H1 (cell line): ENCODE results near the gene NGFR. TPM values are rescaled to one million over a fixed set of nuclear protein-coding genes. Genes with fewer than 3 reads are reported as not detected.

ENCODE experiments used
- CTCF ChIA-PET: fragments of 300-600 bp; sonication (Branson Sonifier 250); formaldehyde crosslinking; loops from one replicate; lab custom pipeline; 2021; ENCODE audit not compliant: partially characterized antibody; lab: Charles Lee
- POLR2A ChIA-PET: fragments of 300-600 bp; sonication (Branson Sonifier 250); formaldehyde crosslinking; loops from one replicate; lab custom pipeline; 2021; ENCODE audit warnings: inconsistent platforms; ENCODE audit not compliant: partially characterized antibody; lab: Charles Lee
- DNase-seq, 2 experiments: peaks; one replicate each; pipeline versions ENCODE4 v3.0.0 to v3.0.0-alpha.2; 2010 to 2022; ENCODE audit warnings: low spot score in 2 of 2, low read depth in 1 of 2, mixed read lengths in 1 of 2
- FAIRE-seq: peaks from 2 replicates; lab custom pipeline; 2011; peaks lifted over from hg19 to GRCh38; lab: Jason Lieb, UNC
- H2AFZ ChIP-seq: 2 replicates; pipeline ENCODE4 v1.8.1; 2012; ENCODE audit warnings: low read length, inconsistent platforms
- H2AK5ac ChIP-seq: 2 replicates; pipeline ENCODE4 v1.6.1; 2013; ENCODE audit warnings: low read depth, low read length
- H2BK120ac ChIP-seq: replicated peaks from 2 replicates; pipeline ENCODE3; 2013; ENCODE audit warnings: low read depth, low read length, inconsistent platforms
- H2BK12ac ChIP-seq: 2 replicates; pipeline ENCODE4 v1.6.1; 2013; ENCODE audit warnings: low read depth, low read length
- H2BK15ac ChIP-seq: 2 replicates; pipeline ENCODE4 v1.6.1; 2013; ENCODE audit warnings: low read length
- H2BK20ac ChIP-seq: 2 replicates; pipeline ENCODE4 v1.6.1; 2013; ENCODE audit warnings: low read length
- H2BK5ac ChIP-seq: 2 replicates; pipeline ENCODE4 v1.6.1; 2013; ENCODE audit warnings: low read depth, low read length
- H3K14ac ChIP-seq: 2 replicates; pipeline ENCODE4 v1.6.1; 2013; ENCODE audit warnings: inconsistent platforms; ENCODE audit not compliant: insufficient read length
- H3K18ac ChIP-seq: 2 replicates; pipeline ENCODE4 v1.6.1; 2013; ENCODE audit warnings: low read length; ENCODE audit errors: extremely low read depth
- H3K23ac ChIP-seq: 2 replicates; pipeline ENCODE4 v1.6.1; 2013; ENCODE audit warnings: inconsistent platforms; ENCODE audit not compliant: insufficient read length
- H3K23me2 ChIP-seq: 2 replicates; pipeline ENCODE4 v1.6.1; 2013; ENCODE audit warnings: low read depth, low read length
- H3K27ac ChIP-seq: 2 replicates; pipeline ENCODE4 v1.6.1; 2011; ENCODE audit warnings: low read depth, low read length, inconsistent platforms
- H3K27me3 ChIP-seq, 4 experiments: replicated peaks in 1 of 4; 1 replicate in 1 of 4; 2 replicates in 3 of 4; pipeline versions ENCODE4 v1.6.1 to v1.8.1; 2011 to 2013; ENCODE audit warnings: low read length in 3 of 4, mild to moderate bottlenecking in 3 of 4, inconsistent platforms in 2 of 4, mixed read lengths in 2 of 4, moderate library complexity in 1 of 4; ENCODE audit not compliant: control insufficient read depth in 3 of 4, insufficient read depth in 3 of 4; ENCODE audit errors: extremely low read depth in 1 of 4
- H3K36me3 ChIP-seq, 4 experiments: 2 replicates each; pipeline versions ENCODE4 v1.6.1 to v1.8.1; 2011 to 2013; ENCODE audit warnings: mild to moderate bottlenecking in 4 of 4, low read length in 3 of 4, moderate library complexity in 2 of 4, control low read depth in 1 of 4, inconsistent platforms in 1 of 4; ENCODE audit not compliant: insufficient read depth in 4 of 4, control insufficient read depth in 2 of 4
- H3K4ac ChIP-seq: replicated peaks from 2 replicates; pipeline ENCODE3; 2013; ENCODE audit warnings: low read length, low read depth, mixed read lengths, inconsistent platforms; ENCODE audit not compliant: insufficient read length
- H3K4me1 ChIP-seq, 4 experiments: replicated peaks in 1 of 4; 1 replicate in 1 of 4; 2 replicates in 3 of 4; pipeline versions ENCODE4 v1.6.1 to v1.8.1; 2011 to 2013; ENCODE audit warnings: low read length in 3 of 4, inconsistent platforms in 2 of 4, mixed read lengths in 1 of 4; ENCODE audit not compliant: insufficient read depth in 4 of 4, control insufficient read depth in 3 of 4
- H3K4me2 ChIP-seq, 2 experiments: 2 replicates each; pipeline versions ENCODE4 v1.6.1 to v1.8.1; 2011 to 2013; ENCODE audit warnings: low read depth in 2 of 2, low read length in 2 of 2, control low read depth in 1 of 2, inconsistent platforms in 1 of 2, mild to moderate bottlenecking in 1 of 2; ENCODE audit not compliant: insufficient read depth in 1 of 2
- H3K4me3 ChIP-seq, 4 experiments: fragments of 200-600, 300-600 bp in 1 of 4; sonication (generic), shearing (Covaris generic), sonication (Bioruptor Twin) in 1 of 4; 2 replicates each; pipeline versions ENCODE4 v1.5.1 to v1.8.1; 2011 to 2016; ENCODE audit warnings: low read length in 4 of 4, low read depth in 3 of 4, control low read depth in 2 of 4, inconsistent platforms in 2 of 4, mild to moderate bottlenecking in 2 of 4, mixed read lengths in 1 of 4, moderate library complexity in 1 of 4; ENCODE audit not compliant: insufficient read depth in 2 of 4; ENCODE audit errors: extremely low read depth in 1 of 4
- H3K56ac ChIP-seq: replicated peaks from 2 replicates; pipeline ENCODE3; 2013; ENCODE audit warnings: low read depth, mild to moderate bottlenecking, mixed read lengths, low read length, inconsistent platforms; ENCODE audit not compliant: insufficient read length
- H3K79me1 ChIP-seq: 2 replicates; pipeline ENCODE4 v1.6.1; 2013; ENCODE audit warnings: low read depth, low read length, control low read depth
- H3K79me2 ChIP-seq, 2 experiments: 2 replicates each; pipeline versions ENCODE4 v1.6.1 to v1.8.1; 2012 to 2013; ENCODE audit warnings: low read length in 2 of 2, mild to moderate bottlenecking in 2 of 2, inconsistent platforms in 1 of 2; ENCODE audit not compliant: insufficient read depth in 2 of 2, control insufficient read depth in 1 of 2
- H3K9ac ChIP-seq, 4 experiments: replicated peaks in 1 of 4; 1 replicate in 1 of 4; 2 replicates in 3 of 4; pipeline versions ENCODE4 v1.6.1 to v1.8.1; 2011 to 2013; ENCODE audit warnings: low read depth in 3 of 4, low read length in 3 of 4, control low read depth in 2 of 4, mild to moderate bottlenecking in 2 of 4, moderate library complexity in 2 of 4, inconsistent platforms in 1 of 4; ENCODE audit errors: extremely low read depth in 1 of 4
- H3K9me3 ChIP-seq, 2 experiments: 2 replicates each; pipeline versions ENCODE4 v1.6.1 to v1.8.1; 2012 to 2013; ENCODE audit warnings: mild to moderate bottlenecking in 2 of 2, moderate library complexity in 2 of 2, control low read depth in 1 of 2, inconsistent platforms in 1 of 2, low read depth in 1 of 2, low read length in 1 of 2, mixed read lengths in 1 of 2; ENCODE audit not compliant: insufficient read depth in 2 of 2
- H4K20me1 ChIP-seq, 2 experiments: replicated peaks in 1 of 2; 2 replicates each; pipeline versions ENCODE3 to v1.8.1; 2011 to 2013; ENCODE audit warnings: inconsistent platforms in 2 of 2, low read length in 2 of 2, mild to moderate bottlenecking in 1 of 2; ENCODE audit not compliant: insufficient read depth in 2 of 2, control insufficient read depth in 1 of 2
- H4K5ac ChIP-seq: 2 replicates; pipeline ENCODE4 v1.6.1; 2013; ENCODE audit warnings: low read length, low read depth, mixed read lengths, inconsistent platforms; ENCODE audit not compliant: insufficient read length
- H4K8ac ChIP-seq: 2 replicates; pipeline ENCODE4 v1.8.0; 2013; ENCODE audit warnings: mild to moderate bottlenecking, moderate library complexity, low read length, inconsistent platforms; ENCODE audit not compliant: insufficient read depth; ENCODE audit errors: extremely low read depth
- H4K91ac ChIP-seq: replicated peaks from 2 replicates; pipeline ENCODE3; 2013; ENCODE audit warnings: low read length, mixed read lengths, inconsistent platforms; ENCODE audit not compliant: insufficient read length
- BACH1 ChIP-seq: IDR thresholded peaks from 2 replicates; pipeline ENCODE4 v1.6.1; 2012; ENCODE audit warnings: low read length, improper control_type of control experiment
- CHD1 ChIP-seq: IDR thresholded peaks from 2 replicates; pipeline ENCODE4 v1.6.1; 2012; ENCODE audit warnings: low read depth, low read length, improper control_type of control experiment
- CHD2 ChIP-seq: IDR thresholded peaks from 2 replicates; pipeline ENCODE4 v1.6.1; 2012; ENCODE audit warnings: low read length, improper control_type of control experiment
- EP300 ChIP-seq, 2 experiments: IDR thresholded peaks; 1 replicate in 1 of 2; 2 replicates in 1 of 2; pipeline ENCODE4 v1.6.1; 2011 to 2012; ENCODE audit warnings: low read depth in 2 of 2, low read length in 2 of 2, mild to moderate bottlenecking in 2 of 2, borderline replicate concordance in 1 of 2, inconsistent platforms in 1 of 2, moderate library complexity in 1 of 2
- HDAC2 ChIP-seq, 2 experiments: fragments of 300-600 bp in 1 of 2; sonication (generic) in 1 of 2; IDR thresholded peaks; 2 replicates each; pipeline ENCODE4 v1.6.1; 2011 to 2012; ENCODE audit warnings: low read depth in 2 of 2, low read length in 2 of 2, mild to moderate bottlenecking in 2 of 2, moderate library complexity in 2 of 2, borderline replicate concordance in 1 of 2, inconsistent platforms in 1 of 2
- KDM1A ChIP-seq: fragments of 200-600, 300-600 bp; sonication (generic); IDR thresholded peaks from 2 replicates; pipeline ENCODE4 v1.7.1; 2016; ENCODE audit warnings: mild to moderate bottlenecking, low read length, borderline replicate concordance
- NANOG ChIP-seq: IDR thresholded peaks from 2 replicates; pipeline ENCODE4 v1.6.1; 2011; ENCODE audit warnings: low read length, low read depth, mild to moderate bottlenecking, inconsistent platforms; ENCODE audit not compliant: insufficient read depth, poor library complexity, severe bottlenecking
- POLR2AphosphoS5 ChIP-seq: IDR thresholded peaks from 2 replicates; pipeline ENCODE4 v1.6.1; 2011; ENCODE audit warnings: low read depth, low read length
- SIX5 ChIP-seq: IDR thresholded peaks from 2 replicates; pipeline ENCODE4 v1.6.1; 2011; ENCODE audit warnings: mild to moderate bottlenecking, low read depth, low read length
- SP2 ChIP-seq: IDR thresholded peaks from 2 replicates; pipeline ENCODE4 v1.6.1; 2012; ENCODE audit warnings: mild to moderate bottlenecking, low read length, inconsistent platforms
- SUZ12 ChIP-seq: fragments of 200-600 bp; sonication (generic); IDR thresholded peaks from 2 replicates; pipeline ENCODE4 v1.6.1; 2012; ENCODE audit warnings: mild to moderate bottlenecking, inconsistent platforms, low read length, moderate library complexity, mixed read lengths
- WGBS, 2 experiments: shearing (Covaris generic) in 1 of 2; methylation state at CpG; one replicate each; pipeline versions ENCODE4 v1.1.6 to v1.1.7; 2013 to 2015; ENCODE audit warnings: low lambda C conversion rate in 2 of 2, mixed read lengths in 2 of 2, inconsistent platforms in 1 of 2, low coverage in 1 of 2, missing lambda C conversion rate in 1 of 2; ENCODE audit not compliant: insufficient replicate concordance in 2 of 2, insufficient coverage in 1 of 2, insufficient read length in 1 of 2; ENCODE audit errors: extremely low coverage in 1 of 2, missing lambda C conversion rate in 1 of 2; 5-methylcytosine and 5-hydroxymethylcytosine counted together
- polyA plus RNA-seq, 7 experiments: library from polyadenylated mRNA; depleted of rRNA in 3 of 7; stranded (reverse) in 5 of 7; unstranded in 2 of 7; fragments of >200 nt in 5 of 7; fragments of 200-250 nt in 2 of 7; gene quantifications; 1 replicate in 5 of 7; 2 replicates in 1 of 7; 4 replicates in 1 of 7; pipeline versions ENCODE4 v1.2.1 to v1.2.3, GENCODE V29; 2011 to 2013; ENCODE audit warnings: missing spikeins in 2 of 7, mixed read lengths in 2 of 7
- total RNA-seq: library from RNA; stranded (reverse); fragmentation: NEBNext Ultra II Directional; extraction: Animal tissue kit (Norgen Biotek cat#: 25700); gene quantifications from 2 replicates; pipeline ENCODE4 v1.2.1, GENCODE V29; 2021
- TF ChIP-seq, protein P1 (sequence below): IDR thresholded peaks from 2 replicates; pipeline ENCODE4 v1.6.1; 2012; ENCODE audit warnings: inconsistent platforms

The NGFR gene
- total and polyA plus RNA-seq, 2 of the 8 experiments (the other 6 are each of a cell fraction or from before 2014, with no cell fraction given) = 8.1 to 10.3 TPM

DNA sequence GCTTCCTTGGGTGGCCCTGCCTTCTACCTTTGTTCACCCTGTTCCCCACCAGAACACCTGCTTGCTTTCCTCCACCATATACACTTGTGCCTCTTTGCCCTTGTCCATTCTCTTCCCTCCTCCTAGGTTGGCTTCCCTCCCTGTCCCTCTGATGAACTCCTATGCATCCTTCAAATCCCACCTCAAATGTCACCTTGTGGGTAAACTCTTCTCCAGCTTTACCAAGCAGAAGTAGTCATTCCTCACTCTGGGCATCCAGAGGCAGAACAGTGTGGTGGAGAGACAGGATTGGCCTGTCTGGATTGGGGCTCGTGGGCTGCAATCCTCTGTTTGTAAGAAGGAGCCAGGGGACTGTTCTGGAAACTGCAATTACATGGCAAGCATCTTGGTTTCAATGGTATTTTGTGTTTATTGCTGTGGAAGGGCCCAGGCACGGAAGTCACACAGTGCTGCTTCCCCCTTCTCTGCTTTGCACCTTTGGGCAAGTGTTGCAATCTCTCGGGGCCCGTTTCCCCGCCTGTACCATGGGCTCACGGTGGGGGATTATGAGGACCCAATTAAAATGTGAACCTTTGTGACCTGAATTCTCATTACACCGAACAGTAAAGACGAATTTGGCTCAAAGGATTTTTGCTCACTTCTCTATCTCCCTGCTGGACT lies 58.7 kb downstream of the NGFR start:
- no peak for FAIRE-seq
- 81% methylated on average over 8 of the region's 8 CpGs; no CpG with 5 or more reads in 1 of the 2 experiments for WGBS, 2 experiments
- CTCF ChIA-PET = interaction anchor here (0.8 to 16.4 kb wide), 5 partner anchors 32 to 145 kb away, joined by 3 to 228 read pairs (median 4); no protein-coding TSS in a partner anchor
- TF ChIP-seq SIX5 (no peak), SUZ12 (no peak), POLR2AphosphoS5 (no peak), CHD1 (no peak), EP300 (IDR thresholded peaks at IDR 0.05; ENCODE audit: borderline replicate concordance in 1 of 2, low read depth in 2 of 2, low read length in 2 of 2) (no peak), CHD2 (no peak), SP2 (no peak), BACH1 (no peak), NANOG (no peak), HDAC2 (IDR thresholded peaks at IDR 0.05; ENCODE audit: borderline replicate concordance in 1 of 2, low read depth in 2 of 2, low read length in 2 of 2) (no peak), KDM1A (no peak)
- TF ChIP-seq, protein P1, sequence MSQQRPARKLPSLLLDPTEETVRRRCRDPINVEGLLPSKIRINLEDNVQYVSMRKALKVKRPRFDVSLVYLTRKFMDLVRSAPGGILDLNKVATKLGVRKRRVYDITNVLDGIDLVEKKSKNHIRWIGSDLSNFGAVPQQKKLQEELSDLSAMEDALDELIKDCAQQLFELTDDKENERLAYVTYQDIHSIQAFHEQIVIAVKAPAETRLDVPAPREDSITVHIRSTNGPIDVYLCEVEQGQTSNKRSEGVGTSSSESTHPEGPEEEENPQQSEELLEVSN = no peak

More for the DNA sequence above, 58.7 kb downstream of the NGFR start:
- Histone ChIP-seq H4K8ac (no peak overlapping the region), H3K23ac (no peak overlapping the region), H2AK5ac (no peak overlapping the region), H3K18ac (no peak overlapping the region), H2BK20ac (0 out of 2 replicates have a peak overlapping the region, but pooled peaks have one; percentile 34), H3K4ac (no peak overlapping the region), H3K27me3 (peaks cover 0 to 3% (median 1%) of the 10 kb centered on the region in 4 experiments; a peak in 2 of 7 replicates), H3K79me1 (no peaks in the 10 kb centered on the region), H3K36me3 (no peaks in the 10 kb centered on the region), H3K14ac (no peak overlapping the region), H3K56ac (no peak overlapping the region), H4K5ac (no peak overlapping the region), H2BK120ac (no peak overlapping the region), H3K79me2 (no peaks in the 10 kb centered on the region), H3K4me3 (no peak overlapping the region), H2AFZ (no peak overlapping the region), H3K4me2 (no peak overlapping the region), H2BK15ac (no peak overlapping the region), H4K20me1 (no peaks in the 10 kb centered on the region), H3K27ac (no peak overlapping the region), H3K9me3 (no peaks in the 10 kb centered on the region), H4K91ac (no peak overlapping the region), H2BK5ac (no peak overlapping the region), H2BK12ac (no peak overlapping the region), H3K23me2 (no peaks in the 10 kb centered on the region), H3K9ac (no peak overlapping the region), H3K4me1 (no peaks in the 10 kb centered on the region; a peak in 1 of 7 replicates)
- no peak for DNase-seq
- POLR2A ChIA-PET = interaction anchor here (0.9 kb wide), 1 partner anchor 58 kb away, joined by 3 read pairs; no protein-coding TSS in a partner anchor
